Myocyte (in vitro differentiated cells): ENCODE data around the gene CDH13. TPM values are rescaled to one million over a fixed set of nuclear protein-coding genes. Genes with fewer than 3 reads are reported as not detected.
A peak's percentile ranks its signal among the peaks of the same experiment; 100 is the strongest.

Experiments used
- DNase-seq: peaks from one replicate; pipeline ENCODE4 v3.0.0-alpha.2; 2012; ENCODE audit warnings: low read depth
- total RNA-seq: library from RNA; depleted of rRNA; stranded (reverse); fragments of >200 nt; gene quantifications from 2 replicates; pipeline ENCODE4 v1.2.3, GENCODE V29; 2014

The CDH13 gene
- total RNA-seq, 1 donor from 2014 or later: 160 TPM

- DNase-seq: no peak
These were observed 365.4 kb downstream of the CDH13 start for GRCh38 chr16:82991966-82992675.

GRCh38 chr16:82992786-82993185 is 366.0 kb downstream of the CDH13 start:
- DNase-seq: no peak

GRCh38 chr16:82993415-82993814 is 366.6 kb downstream of the CDH13 start:
- DNase-seq: no peak

GRCh38 chr16:82993926-82994325 is 367.2 kb downstream of the CDH13 start:
- DNase-seq: peak; percentile 15

- DNase-seq: no peak
These were observed 368.6 kb downstream of the CDH13 start for GRCh38 chr16:82995286-82995923.

GRCh38 chr16:82995924-82996441 is 369.2 kb downstream of the CDH13 start:
- peak; percentile 74 for DNase-seq

- DNase-seq: no peak
These were observed 370.0 kb downstream of the CDH13 start for GRCh38 chr16:82996814-82997213.

- DNase-seq: no peak
These were observed 372.9 kb downstream of the CDH13 start for GRCh38 chr16:82999711-83000110.

- DNase-seq: peak; percentile 9
These were observed 375.9 kb downstream of the CDH13 start for GRCh38 chr16:83002351-83003334.

GRCh38 chr16:83004868-83005652 is 378.3 kb downstream of the CDH13 start:
- no peak for DNase-seq

- DNase-seq: no peak
These were observed 378.9 kb downstream of the CDH13 start for GRCh38 chr16:83005653-83006160.

- no peak for DNase-seq
These were observed 384.3 kb downstream of the CDH13 start for GRCh38 chr16:83010776-83011720.

GRCh38 chr16:83011939-83012338 is 385.2 kb downstream of the CDH13 start:
- no peak for DNase-seq

GRCh38 chr16:83013071-83013470 is 386.3 kb downstream of the CDH13 start:
- no peak for DNase-seq

GRCh38 chr16:83019963-83020362 is 393.2 kb downstream of the CDH13 start:
- DNase-seq: no peak

- no peak for DNase-seq
These were observed 394.3 kb downstream of the CDH13 start for GRCh38 chr16:83021045-83021444.

- no peak for DNase-seq
These were observed 395.0 kb downstream of the CDH13 start for GRCh38 chr16:83021746-83022145.

- DNase-seq: no peak
These were observed 396.2 kb downstream of the CDH13 start for GRCh38 chr16:83023011-83023410.

- no peak for DNase-seq
These were observed 396.9 kb downstream of the CDH13 start for GRCh38 chr16:83023640-83024039.
